Measurements from ENCODE around the gene PDXK.
A peak's percentile ranks its signal among the peaks of the same experiment; 100 is the strongest.

The PDXK gene

DNA sequence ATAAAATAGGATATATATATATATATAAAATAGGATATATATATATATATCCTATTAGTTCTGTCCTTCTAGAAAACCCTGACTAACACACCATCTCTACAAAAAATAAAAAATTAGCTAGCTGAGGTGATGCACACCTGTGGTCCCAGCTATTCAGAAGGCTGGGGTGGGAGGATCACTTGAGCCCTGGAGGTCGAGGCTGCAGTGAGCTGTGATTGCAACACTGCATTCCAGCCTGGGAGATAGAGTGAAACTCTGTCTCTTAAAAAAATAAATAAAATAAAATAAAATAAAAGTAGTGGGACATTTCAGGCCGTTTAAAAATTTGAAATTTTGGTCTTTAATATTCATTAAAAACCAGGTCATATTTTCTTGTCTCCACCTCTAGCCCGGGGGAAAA, 66.2 kb downstream of the PDXK start:
- ATAC-seq = no peak

DNA sequence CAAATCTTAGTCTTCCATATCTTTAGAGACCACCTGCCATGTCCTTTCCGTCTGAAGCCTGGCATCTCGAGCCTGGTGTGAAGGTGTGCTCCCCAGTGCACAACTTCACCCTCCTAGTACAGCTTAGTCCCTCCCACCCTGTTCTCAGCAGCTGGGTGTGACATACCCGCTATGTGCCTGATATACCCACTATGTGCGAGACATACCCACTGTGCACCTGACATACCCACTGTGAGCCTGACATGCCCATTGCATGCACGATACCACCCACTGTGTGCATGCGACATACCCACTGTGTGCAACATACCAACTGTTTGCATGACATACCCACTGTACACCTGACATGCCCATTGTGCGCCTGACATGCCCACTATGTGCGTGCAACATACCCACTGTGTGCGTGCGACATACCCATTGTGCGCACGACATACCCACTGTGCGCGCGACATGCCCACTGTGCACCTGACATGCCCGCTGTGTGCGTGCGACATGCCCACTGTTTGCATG, 67.4 kb downstream of the PDXK start:
- ATAC-seq = no peak

DNA sequence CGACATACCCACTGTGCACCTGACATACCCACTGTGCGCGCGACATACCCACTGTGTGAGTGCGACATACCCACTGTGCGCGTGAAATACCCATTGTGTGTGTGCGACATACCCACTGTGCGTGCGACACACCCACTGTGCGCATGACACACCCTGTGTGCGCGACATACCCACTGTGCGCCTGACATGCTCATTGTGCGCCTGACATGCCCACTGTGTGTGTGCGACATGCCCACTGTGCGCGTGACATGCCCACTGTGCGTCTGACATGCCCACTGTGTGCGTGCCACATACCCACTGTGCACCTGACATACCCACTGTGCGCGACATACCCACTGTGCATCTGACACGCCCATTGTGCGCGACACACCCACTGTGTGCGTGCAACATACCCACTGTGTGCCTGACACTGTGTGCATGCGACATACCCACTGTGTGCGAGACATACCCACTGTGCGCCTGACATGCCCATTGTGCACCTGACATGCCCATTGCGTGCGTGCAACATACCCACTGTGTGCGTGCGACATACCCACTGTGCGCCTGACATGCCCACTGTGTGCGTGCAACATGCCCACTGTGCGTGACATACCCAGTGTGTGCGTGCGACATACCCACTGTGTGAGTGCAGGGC, 68.0 kb downstream of the PDXK start:
- no peak for ATAC-seq

- ATAC-seq = peak; percentile 90 to 91
These were observed 70.5 kb downstream of the PDXK start, which contains the start of gene RRP1 for GRCh38 chr21:43789276-43790009. RRP1 (plus strand) TSS chr21:43789577; CDS start chr21:43789630, 53 bp downstream.

GRCh38 chr21:43790010-43790524, 71.1 kb downstream of the PDXK start:
- ATAC-seq = no peak

GRCh38 chr21:43792406-43792805, 73.5 kb downstream of the PDXK start:
- no peak for ATAC-seq

DNA sequence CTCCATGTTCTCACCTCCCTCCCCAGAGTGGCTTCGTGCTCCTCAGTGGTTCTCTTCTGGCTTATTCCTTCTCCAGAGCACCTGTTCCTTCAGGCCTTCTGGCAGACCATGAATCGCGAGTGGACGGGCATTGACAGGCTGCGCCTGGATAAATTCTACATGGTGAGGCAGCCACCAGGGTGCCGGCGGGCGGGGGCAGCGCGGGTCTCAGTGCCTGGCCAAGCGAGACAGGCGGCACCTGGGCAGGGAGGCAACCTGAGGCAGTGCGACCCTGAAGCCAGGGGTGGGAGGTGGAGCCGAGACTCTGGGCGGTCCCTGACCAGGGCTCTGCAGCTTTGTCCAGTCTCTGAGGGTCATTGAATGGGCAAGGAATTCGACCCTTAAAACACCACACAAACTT, 74.3 kb downstream of the PDXK start:
- no peak for ATAC-seq

- ATAC-seq = no peak
These were observed 75.4 kb downstream of the PDXK start for GRCh38 chr21:43794311-43794710.

GRCh38 chr21:43794857-43795256, 75.9 kb downstream of the PDXK start:
- ATAC-seq = no peak

- ATAC-seq = no peak
These were observed 78.5 kb downstream of the PDXK start for GRCh38 chr21:43797415-43797814.

- no peak for ATAC-seq
These were observed 79.2 kb downstream of the PDXK start for GRCh38 chr21:43797925-43798715.

DNA sequence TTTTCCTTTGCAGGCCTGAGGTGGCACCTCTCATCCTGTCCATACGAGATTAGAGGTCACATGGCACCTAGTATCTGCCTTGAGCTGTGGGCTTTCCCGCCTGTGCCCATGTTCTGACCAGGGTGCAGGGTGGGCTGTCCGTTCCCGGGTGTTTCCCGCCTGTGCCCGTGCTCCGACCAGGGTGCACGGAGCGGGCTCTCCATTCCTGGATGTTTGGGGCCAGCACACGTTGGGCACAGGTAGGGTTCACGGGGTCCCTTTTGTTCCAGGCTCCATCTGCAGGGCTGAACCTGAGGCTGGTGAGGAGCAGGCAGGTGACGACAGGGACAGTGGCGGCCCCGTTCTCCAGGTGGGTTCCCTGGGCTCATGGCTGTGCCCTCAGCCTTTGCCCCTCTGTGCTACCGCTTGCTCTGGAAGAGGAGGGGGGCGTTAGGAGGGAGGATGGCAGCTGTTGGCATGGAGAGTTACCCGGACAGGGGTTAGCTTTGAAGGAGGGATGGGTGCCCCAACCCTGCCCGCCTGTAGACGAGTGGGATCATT, 80.4 kb downstream of the PDXK start:
- ATAC-seq = no peak

- ATAC-seq = no peak
These were observed 81.2 kb downstream of the PDXK start for GRCh38 chr21:43800124-43800523.

- ATAC-seq = no peak
These were observed 81.6 kb downstream of the PDXK start for GRCh38 chr21:43800566-43800965.

DNA sequence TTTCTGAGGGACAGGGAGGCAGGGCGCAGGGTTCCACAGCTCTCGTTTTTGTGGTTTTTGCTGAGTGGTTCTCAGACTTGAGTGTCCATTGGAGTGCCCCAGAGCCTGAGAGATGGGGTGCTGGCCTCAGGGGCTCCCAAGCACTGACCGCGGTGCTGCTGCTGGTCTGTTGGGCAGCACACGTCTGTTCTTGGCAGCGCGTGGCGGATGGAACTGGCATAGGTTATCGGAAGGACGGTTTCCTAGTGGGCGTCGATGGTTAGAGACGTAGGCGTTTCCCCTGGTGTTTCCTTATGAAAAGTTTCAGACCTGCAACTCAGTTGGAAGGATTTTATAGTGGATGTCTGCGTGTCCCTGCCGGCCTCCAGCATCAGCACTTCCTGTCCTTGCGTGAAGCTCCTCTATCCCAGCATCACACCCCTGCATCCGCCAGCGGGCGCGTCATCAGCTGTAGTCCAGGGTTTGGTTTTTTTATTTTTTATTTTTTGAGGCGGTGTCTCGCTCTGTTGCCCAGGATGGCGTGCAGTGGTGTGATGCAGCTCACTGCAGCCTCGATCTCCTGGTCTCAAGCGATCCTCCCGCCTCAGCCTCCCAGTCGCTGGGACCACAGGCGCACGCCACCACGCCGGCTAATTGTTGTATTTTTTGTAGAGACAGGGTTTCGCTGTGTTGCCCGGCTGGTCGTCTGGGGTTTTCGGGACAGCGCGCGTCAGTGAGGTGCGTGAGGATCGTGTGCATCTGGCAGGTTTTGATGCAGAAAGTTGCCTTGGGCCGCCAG, 82.3 kb downstream of the PDXK start:
- no peak for ATAC-seq

DNA sequence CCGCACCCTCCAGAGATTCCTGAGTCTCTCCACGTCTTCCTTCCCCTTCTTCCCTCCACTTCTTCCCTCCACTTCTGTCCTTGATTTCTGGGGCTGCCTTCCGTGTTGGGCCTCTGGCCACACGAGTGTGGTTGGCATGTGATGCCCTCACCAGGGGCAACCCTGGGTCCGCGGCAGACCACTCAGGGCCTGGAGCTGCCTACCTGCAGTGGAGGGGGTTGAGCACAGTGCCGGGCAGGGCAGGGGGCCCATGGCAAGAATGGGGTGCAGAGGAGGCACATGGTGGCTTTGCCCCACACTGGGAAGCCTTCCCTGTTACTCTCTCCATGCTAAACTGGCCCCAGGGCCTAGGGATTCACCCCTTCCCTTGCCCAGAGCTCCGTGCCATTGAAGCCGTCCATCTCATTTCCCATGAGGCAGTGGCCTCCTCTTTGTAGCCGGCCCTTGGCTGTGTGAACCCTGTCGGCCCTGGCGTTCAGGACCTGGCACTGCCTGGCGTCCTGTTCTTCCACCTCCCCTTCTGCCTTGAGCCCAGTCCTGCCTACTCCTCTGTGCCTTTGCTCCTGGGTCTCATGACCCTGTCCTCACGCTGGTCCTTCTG, 83.9 kb downstream of the PDXK start:
- no peak for ATAC-seq

DNA sequence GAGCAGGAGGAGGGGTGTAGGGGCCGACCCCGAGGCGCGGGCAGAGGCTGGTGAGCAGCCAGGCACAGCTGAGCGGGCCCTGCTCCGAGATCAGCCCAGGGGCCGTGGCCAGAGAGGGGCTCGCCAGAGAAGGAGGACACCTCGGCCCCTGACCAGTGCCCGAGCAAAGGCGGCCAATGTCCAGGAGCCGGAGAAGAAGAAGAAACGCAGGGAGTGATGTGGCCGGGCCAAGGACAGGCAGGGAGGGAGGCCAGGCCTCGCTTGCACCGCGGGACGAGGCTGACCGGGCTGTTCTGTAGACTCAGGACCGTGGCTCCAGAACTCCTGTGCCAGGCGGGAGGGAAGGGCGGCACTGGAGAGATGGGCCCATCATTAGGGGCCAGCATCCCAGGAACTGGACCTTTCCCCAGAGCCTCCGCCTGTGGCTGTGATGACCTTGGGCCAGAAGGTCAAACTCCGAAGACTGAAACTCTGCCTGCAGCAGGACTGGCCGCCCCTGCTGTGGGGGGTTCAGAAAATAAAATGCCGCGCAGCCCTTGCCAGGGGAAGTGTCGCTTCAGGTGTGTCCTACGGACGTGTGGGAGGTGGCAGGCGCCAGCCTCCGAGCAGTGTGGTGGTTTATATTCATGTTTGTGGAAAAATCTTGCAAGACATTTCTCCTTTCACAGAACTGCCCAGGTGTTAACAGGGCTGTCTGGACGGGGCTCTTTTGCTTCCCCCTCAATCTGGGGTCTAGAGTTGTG, 84.8 kb downstream of the PDXK start:
- ATAC-seq = no peak

DNA sequence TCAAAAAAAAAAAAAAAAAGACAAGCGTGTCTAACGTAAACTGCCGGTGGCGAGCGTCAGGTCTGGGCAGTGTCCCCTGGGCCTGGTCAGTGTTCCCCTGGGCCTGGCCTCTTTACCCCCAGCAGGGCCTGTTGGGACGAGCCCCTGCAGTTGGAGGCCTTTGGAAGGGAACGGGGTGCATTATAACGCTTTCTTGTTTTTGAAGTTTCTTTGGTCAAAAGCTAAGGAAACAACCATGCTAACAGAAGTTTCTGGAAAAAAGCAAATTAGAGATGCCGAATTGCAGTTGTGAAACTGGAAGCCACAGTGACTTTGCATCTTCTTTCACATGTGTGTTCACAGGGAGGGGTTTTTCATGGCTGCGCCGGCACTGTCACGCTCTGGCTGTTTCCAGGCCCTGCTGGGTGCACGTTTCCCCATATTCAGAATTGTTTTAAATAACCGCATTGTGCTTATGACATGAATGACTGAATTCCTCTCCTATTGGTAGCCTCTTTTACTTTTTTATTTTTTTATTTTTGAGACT, 86.4 kb downstream of the PDXK start:
- ATAC-seq = peak; percentile 21 to 44

- no peak for ATAC-seq
These were observed 87.2 kb downstream of the PDXK start for GRCh38 chr21:43806017-43806710.

GRCh38 chr21:43808367-43808766, 89.4 kb downstream of the PDXK start:
- no peak for ATAC-seq
